SK-N-SH (cell line): ENCODE results near the gene TMEM131.

ENCODE experiments used
- CTCF ChIP-seq: fragments of 200-600 bp; sonication (generic); IDR thresholded peaks from 2 replicates; pipeline ENCODE4 v1.6.1; 2017; ENCODE audit warnings: antibody characterized with exemption, mild to moderate bottlenecking, moderate library complexity
- MXI1 ChIP-seq: IDR thresholded peaks from 2 replicates; pipeline ENCODE4 v1.6.1; 2012; ENCODE audit warnings: mild to moderate bottlenecking, low read depth, low read length, improper control_type of control experiment
- NFIC ChIP-seq: IDR thresholded peaks from 2 replicates; pipeline ENCODE4 v1.4.0; 2012; ENCODE audit warnings: borderline replicate concordance
- TAF1 ChIP-seq: IDR thresholded peaks from 2 replicates; pipeline ENCODE4 v1.6.1; 2012; ENCODE audit warnings: low read depth, mild to moderate bottlenecking, low read length, moderate library complexity, borderline replicate concordance
- USF2 ChIP-seq: fragments of 150-350 bp; IDR thresholded peaks from 2 replicates; pipeline ENCODE4 v1.6.1; 2017; ENCODE audit warnings: antibody characterized with exemption, low read length, low read depth, borderline replicate concordance

- no peak for TF ChIP-seq CTCF
- no peak for TF ChIP-seq USF2
- no peak for TF ChIP-seq NFIC
- TF ChIP-seq MXI1 = no peak
- no peak for TF ChIP-seq TAF1
Observed at GRCh38 chr2:97785818-97786217, 209.9 kb downstream of the TMEM131 start.
